Neutrophil (primary cell): ENCODE data around the gene RNF130.

Source experiments
- H3K27ac ChIP-seq: fragments of 200-600 bp; sonication (generic); 2 replicates; pipeline ENCODE4 v1.5.1; 2016; ENCODE audit warnings: mild to moderate bottlenecking, moderate library complexity
- H3K27me3 ChIP-seq: fragments of 200-600 bp; sonication (generic); 2 replicates; pipeline ENCODE4 v1.6.0; 2016; ENCODE audit warnings: mild to moderate bottlenecking
- H3K36me3 ChIP-seq: fragments of 200-600 bp; sonication (generic); 2 replicates; pipeline ENCODE4 v1.5.1; 2017
- H3K4me1 ChIP-seq, 2 experiments: fragments of 200-600 bp in 1 of 2; sonication (generic) in 1 of 2; 1 replicate in 1 of 2; 2 replicates in 1 of 2; pipeline versions ENCODE4 v1.5.1 to v1.6.1; 2013 to 2016; ENCODE audit warnings: low read depth in 1 of 2, low read length in 1 of 2, mild to moderate bottlenecking in 1 of 2, moderate library complexity in 1 of 2; ENCODE audit not compliant: control insufficient read depth in 1 of 2, insufficient read depth in 1 of 2
- H3K4me3 ChIP-seq, 2 experiments: fragments of 200-600 bp in 1 of 2; sonication (generic) in 1 of 2; 1 replicate in 1 of 2; 2 replicates in 1 of 2; pipeline ENCODE4 v1.5.1; 2013 to 2016; ENCODE audit warnings: low read depth in 1 of 2, low read length in 1 of 2, mild to moderate bottlenecking in 1 of 2, moderate library complexity in 1 of 2
- H3K9me3 ChIP-seq: fragments of 200-600 bp; sonication (generic); 2 replicates; pipeline ENCODE4 v1.5.1; 2016
- CTCF ChIP-seq: fragments of 200-600 bp; sonication (generic); IDR thresholded peaks from 2 replicates; pipeline ENCODE4 v1.5.1; 2016; ENCODE audit warnings: antibody characterized with exemption

The RNF130 gene

GRCh38 chr5:180100621-180101450 is 29.3 kb upstream of the RNF130 start:
- Histone ChIP-seq H3K27me3 (no peaks in the 10 kb centered on the region), H3K27ac (no peak overlapping the region), H3K4me1 (no peaks in the 10 kb centered on the region)

GRCh38 chr5:180099733-180100611 is 28.4 kb upstream of the RNF130 start:
- Histone ChIP-seq H3K9me3 (no peaks in the 10 kb centered on the region), H3K27ac (no peak overlapping the region), H3K27me3 (no peaks in the 10 kb centered on the region), H3K4me3 (no peak overlapping the region), H3K4me1 (no peaks in the 10 kb centered on the region), H3K36me3 (no peaks in the 10 kb centered on the region)
- TF ChIP-seq CTCF = no peak

More at GRCh38 chr5:180100621-180101450, 29.3 kb upstream of the RNF130 start:
- no peaks in the 10 kb centered on the region for H3K9me3 ChIP-seq
- H3K36me3 ChIP-seq = no peaks in the 10 kb centered on the region
- no peak overlapping the region for H3K4me3 ChIP-seq
- no peak for TF ChIP-seq CTCF

- H3K27ac ChIP-seq = no peak overlapping the region
- peaks cover 1% of the 10 kb centered on the region for H3K27me3 ChIP-seq
- H3K36me3 ChIP-seq = no peaks in the 10 kb centered on the region
- H3K4me1 ChIP-seq = no peaks in the 10 kb centered on the region
- no peak overlapping the region for H3K4me3 ChIP-seq
- H3K9me3 ChIP-seq = no peaks in the 10 kb centered on the region
- TF ChIP-seq CTCF = no peak
Observed at GRCh38 chr5:180098991-180099732, 27.6 kb upstream of the RNF130 start.

- no peaks in the 10 kb centered on the region for H3K9me3 ChIP-seq
- H3K36me3 ChIP-seq = no peaks in the 10 kb centered on the region
- TF ChIP-seq CTCF = no peak
- H3K4me1 ChIP-seq = no peaks in the 10 kb centered on the region
- no peak overlapping the region for H3K27ac ChIP-seq
- H3K4me3 ChIP-seq = no peak overlapping the region
- peaks cover 4% of the 10 kb centered on the region for H3K27me3 ChIP-seq
Observed at GRCh38 chr5:180098526-180098925, 27.0 kb upstream of the RNF130 start.

- no peak overlapping the region for H3K27ac ChIP-seq
- peaks cover 4% of the 10 kb centered on the region for H3K27me3 ChIP-seq
- H3K9me3 ChIP-seq = no peaks in the 10 kb centered on the region
- no peaks in the 10 kb centered on the region for H3K36me3 ChIP-seq
- TF ChIP-seq CTCF = no peak
- no peaks in the 10 kb centered on the region for H3K4me1 ChIP-seq
- no peak overlapping the region for H3K4me3 ChIP-seq
Observed at GRCh38 chr5:180097926-180098325, 26.4 kb upstream of the RNF130 start.
